ENCODE results near the gene CCDC66. TPM values are rescaled to one million over a fixed set of nuclear protein-coding genes. Genes with fewer than 3 reads are reported as not detected.

The CCDC66 gene
- 80.1 TPM for total RNA-seq

GRCh38 chr3:56556908-56557830, at the start of gene CCDC66:
Gene CCDC66 (plus strand): TSS chr3:56557175. CDS start chr3:56557243, 68 bp downstream.

Other genes with a start within 250 kb of the CCDC66 start
- 24.2 TPM for gene ERC2, start 88.7 kb upstream of the CCDC66 start, total RNA-seq
- 192 TPM for gene TASOR, start 126.1 kb downstream of the CCDC66 start, total RNA-seq
- 33.0 TPM for gene ARHGEF3, start 244.8 kb downstream of the CCDC66 start, total RNA-seq

Data from camera-type eye (tissue), 1 donor.